ENCODE results near the gene BOLA2B. TPM values are rescaled to one million over a fixed set of nuclear protein-coding genes. Genes with fewer than 3 reads are reported as not detected.

Gene BOLA2B
- total RNA-seq, result 114 and 168 TPM in 2 replicates

GRCh38 chr16:30193615-30194014 lies at the start of gene BOLA2B, which contains the start of gene SLX1A:
BOLA2B (minus strand) TSS chr16:30193666; CDS start chr16:30193595, 71 bp downstream.
SLX1A (plus strand) TSS chr16:30193875; CDS start chr16:30194085, 210 bp downstream.

GRCh38 chr16:30199049-30199448 lies 5.6 kb upstream of the BOLA2B start, which contains the start of gene SULT1A3:
SULT1A3 (plus strand) TSS chr16:30199255; CDS start chr16:30200729, 1,474 bp downstream.

GRCh38 chr16:30183233-30184095 lies 10.0 kb downstream of the BOLA2B start, which contains the start of gene CORO1A:
CORO1A (plus strand) TSS chr16:30183602; CDS start chr16:30185210, 1,608 bp downstream.

Small RNA genes lying within 50 kb of the gene (small RNA-seq; reads per million reads assigned to genes)
- not detected for gene AC106782.4

Other genes with a start within 250 kb of the BOLA2B start
- gene TMEM219, start 231.6 kb downstream of the BOLA2B start, total RNA-seq, result 55.5 and 59.8 TPM in 2 replicates
- gene TAOK2, start 219.8 kb downstream of the BOLA2B start, total RNA-seq, result 91.9 and 96.3 TPM in 2 replicates
- 7.3 and 8.1 TPM in 2 replicates for gene HIRIP3, start 198.0 kb downstream of the BOLA2B start, total RNA-seq
- 37.9 and 42.9 TPM in 2 replicates for gene INO80E, start 197.4 kb downstream of the BOLA2B start, total RNA-seq
- 0.13 and 0.22 TPM in 2 replicates for gene DOC2A, start 182.6 kb downstream of the BOLA2B start, total RNA-seq
- not detected in 2 replicates for gene C16orf92, start 170.5 kb downstream of the BOLA2B start, total RNA-seq
- gene TLCD3B, start 162.4 kb downstream of the BOLA2B start, total RNA-seq, result 0.07 and 0.13 TPM in 2 replicates
- gene ALDOA, start 127.9 kb downstream of the BOLA2B start, total RNA-seq, result 921 and 974 TPM in 2 replicates
- 193 and 211 TPM in 2 replicates for gene PPP4C, start 117.7 kb downstream of the BOLA2B start, total RNA-seq
- 0.14 and 0.27 TPM in 2 replicates for gene TBX6, start 101.7 kb downstream of the BOLA2B start, total RNA-seq
- 10.3 and 10.9 TPM in 2 replicates for gene YPEL3, start 97.5 kb downstream of the BOLA2B start, total RNA-seq
- 1.7 and 2.0 TPM in 2 replicates for gene GDPD3, start 80.1 kb downstream of the BOLA2B start, total RNA-seq
- gene MAPK3, start 70.4 kb downstream of the BOLA2B start, total RNA-seq, result 46.5 and 58.0 TPM in 2 replicates
- gene CORO1A, start 10.1 kb downstream of the BOLA2B start, total RNA-seq, result 3.8 and 4.0 TPM in 2 replicates
- 27.2 and 46.3 TPM in 2 replicates for gene SLX1A, start 209 bp upstream of the BOLA2B start, total RNA-seq
- gene SULT1A3, start 5.6 kb upstream of the BOLA2B start, total RNA-seq, result 4.4 and 4.5 TPM in 2 replicates
- gene NPIPB13, start 54.8 kb upstream of the BOLA2B start, total RNA-seq, result 3.2 and 4.0 TPM in 2 replicates
- gene CD2BP2, start 161.6 kb upstream of the BOLA2B start, total RNA-seq, result 29.5 and 30.5 TPM in 2 replicates
- gene TBC1D10B, start 176.8 kb upstream of the BOLA2B start, total RNA-seq, result 36.4 and 49.8 TPM in 2 replicates
- gene MYL11, start 181.1 kb upstream of the BOLA2B start, total RNA-seq, result not detected in 2 replicates
- gene SEPTIN1, start 188.9 kb upstream of the BOLA2B start, total RNA-seq, result under 0.01 and 0.50 TPM in 2 replicates
- gene ZNF48, start 201.8 kb upstream of the BOLA2B start, total RNA-seq, result 10.5 and 10.9 TPM in 2 replicates
- gene ZNF771, start 213.9 kb upstream of the BOLA2B start, total RNA-seq, result 7.4 and 7.6 TPM in 2 replicates
- 46.0 and 51.1 TPM in 2 replicates for gene DCTPP1, start 236.4 kb upstream of the BOLA2B start, total RNA-seq